ENCODE data around the gene COL4A1.
A peak's percentile ranks its signal among the peaks of the same experiment; 100 is the strongest.
"Not testable (repeated sequence)": the region's sequence is repeated elsewhere in the genome, so short reads cannot be mapped to it uniquely, and the experiment has no call there.

Gene COL4A1

GRCh38 chr13:110131424-110131823 is 175.5 kb downstream of the COL4A1 start:
- no peak for DNase-seq (ENCODE audit: low read depth)

- no peak for DNase-seq (ENCODE audit: low read depth)
These were observed 176.5 kb downstream of the COL4A1 start for GRCh38 chr13:110130431-110130830.

GRCh38 chr13:110129539-110130186 is 177.3 kb downstream of the COL4A1 start:
- DNase-seq (ENCODE audit: low read depth) = no peak

- no peak for DNase-seq (ENCODE audit: low read depth)
These were observed 177.9 kb downstream of the COL4A1 start for GRCh38 chr13:110129076-110129475.

GRCh38 chr13:110128546-110128945 is 178.4 kb downstream of the COL4A1 start:
- DNase-seq (ENCODE audit: low read depth) = no peak

- no peak for DNase-seq (ENCODE audit: low read depth)
These were observed 178.9 kb downstream of the COL4A1 start for GRCh38 chr13:110127986-110128511.

GRCh38 chr13:110126391-110126961 is 180.5 kb downstream of the COL4A1 start:
- DNase-seq (ENCODE audit: low read depth) = no peak

GRCh38 chr13:110125613-110126272 is 181.2 kb downstream of the COL4A1 start:
- no peak for DNase-seq (ENCODE audit: low read depth)

GRCh38 chr13:110125157-110125556 is 181.8 kb downstream of the COL4A1 start:
- no peak for DNase-seq (ENCODE audit: low read depth)

GRCh38 chr13:110124201-110124940 is 182.6 kb downstream of the COL4A1 start:
- DNase-seq (ENCODE audit: low read depth) = no peak

GRCh38 chr13:110123041-110123809 is 183.7 kb downstream of the COL4A1 start:
- no peak for DNase-seq (ENCODE audit: low read depth)

GRCh38 chr13:110121422-110122083 is 185.4 kb downstream of the COL4A1 start:
- DNase-seq (ENCODE audit: low read depth) = no peak

GRCh38 chr13:110119935-110120905 is 186.7 kb downstream of the COL4A1 start:
- no peak for DNase-seq (ENCODE audit: low read depth)

- no peak for DNase-seq (ENCODE audit: low read depth)
These were observed 188.9 kb downstream of the COL4A1 start for GRCh38 chr13:110118106-110118505.

- peak; percentile 13 for DNase-seq (ENCODE audit: low read depth)
These were observed 190.9 kb downstream of the COL4A1 start for GRCh38 chr13:110116072-110116487.

GRCh38 chr13:110115591-110115990 is 191.4 kb downstream of the COL4A1 start:
- DNase-seq (ENCODE audit: low read depth) = no peak

GRCh38 chr13:110114316-110114715 is 192.6 kb downstream of the COL4A1 start:
- DNase-seq (ENCODE audit: low read depth) = no peak

- no peak for DNase-seq (ENCODE audit: low read depth)
These were observed 193.6 kb downstream of the COL4A1 start for GRCh38 chr13:110113284-110113764.

GRCh38 chr13:110112379-110112778 is 194.6 kb downstream of the COL4A1 start:
- DNase-seq (ENCODE audit: low read depth) = not testable (repeated sequence)

GRCh38 chr13:110110783-110111182 is 196.2 kb downstream of the COL4A1 start:
- no peak for DNase-seq (ENCODE audit: low read depth)

Measured in activated gamma-delta T cell treated with anti-CD3 and anti-CD28 coated beads, Interleukin-2, amount 50 U/mL, for 16 hours (primary cell).